HUES64 (cell line): Measurements from ENCODE around the gene ENDOV.

Experiments used
- H3K27ac ChIP-seq: 2 replicates; pipeline ENCODE4 v1.7.0; 2013; ENCODE audit warnings: low read depth, low read length, inconsistent platforms
- H3K27me3 ChIP-seq: 2 replicates; pipeline ENCODE4 v1.6.1; 2013; ENCODE audit warnings: mild to moderate bottlenecking, low read length; ENCODE audit not compliant: insufficient read depth
- H3K36me3 ChIP-seq: 2 replicates; pipeline ENCODE4 v1.6.1; 2013; ENCODE audit warnings: mild to moderate bottlenecking, low read length; ENCODE audit not compliant: insufficient read depth
- H3K4me1 ChIP-seq: 2 replicates; pipeline ENCODE4 v1.6.1; 2013; ENCODE audit warnings: mild to moderate bottlenecking, low read length, moderate library complexity; ENCODE audit not compliant: insufficient read depth
- H3K4me3 ChIP-seq: 2 replicates; pipeline ENCODE4 v1.5.1; 2013; ENCODE audit warnings: mild to moderate bottlenecking, low read length, moderate library complexity
- H3K9ac ChIP-seq: 2 replicates; pipeline ENCODE4 v1.6.1; 2013; ENCODE audit warnings: mild to moderate bottlenecking, low read depth, low read length
- H3K9me3 ChIP-seq: 2 replicates; pipeline ENCODE4 v1.6.1; 2013; ENCODE audit warnings: low read depth, low read length; ENCODE audit not compliant: insufficient read depth
- whole genome bisulfite sequencing: fragments of 150-250, 120-280 bp; methylation state at CpG from one replicate; pipeline ENCODE4 v1.1.7; 2013; ENCODE audit warnings: missing lambda C conversion rate; 5-methylcytosine and 5-hydroxymethylcytosine counted together

The ENDOV gene

DNA sequence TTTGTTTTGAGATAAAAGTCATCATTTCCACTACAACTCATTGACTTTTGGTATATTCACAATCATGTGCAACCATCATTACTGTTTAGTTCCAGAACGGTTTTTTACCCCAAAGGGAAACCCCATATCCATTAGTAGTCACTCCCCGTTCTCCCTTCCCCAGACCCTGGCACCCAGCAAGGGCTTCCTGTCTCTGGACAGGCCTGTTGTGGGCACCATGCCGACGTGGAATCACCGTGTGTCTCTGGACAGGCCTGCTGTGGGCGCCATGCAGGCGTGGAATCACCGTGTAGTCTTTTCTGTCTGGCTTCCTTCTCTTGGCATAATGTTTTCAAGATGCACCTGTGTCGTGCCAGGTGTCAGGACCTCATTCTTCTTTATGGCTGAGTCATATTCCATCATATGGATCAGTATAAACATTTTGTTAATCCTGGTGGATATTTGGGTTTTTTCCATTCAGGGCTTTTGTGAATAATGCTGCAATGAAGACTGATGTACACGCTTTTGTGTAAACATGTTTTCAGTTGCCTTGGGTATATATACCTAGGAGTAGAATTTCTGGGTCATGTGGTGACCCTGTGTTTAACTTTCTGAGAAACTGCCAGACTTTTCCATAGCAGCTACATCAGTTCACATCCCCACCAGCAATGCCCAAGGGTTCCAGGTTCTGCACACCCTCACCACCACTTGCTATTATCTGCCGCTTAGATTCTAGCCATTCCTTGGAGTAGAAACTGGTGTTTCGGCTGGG, 19.1 kb downstream of the ENDOV start:
- Histone ChIP-seq H3K4me3 (no peak overlapping the region), H3K9me3 (no peaks in the 10 kb centered on the region), H3K9ac (no peak overlapping the region), H3K27me3 (peaks cover 3% of the 10 kb centered on the region; the same call in 1 of the 2 replicates), H3K27ac (no peak overlapping the region), H3K4me1 (no peaks in the 10 kb centered on the region), H3K36me3 (no peaks in the 10 kb centered on the region)
- 81% methylated on average over 12 of the region's 12 CpGs for WGBS

DNA sequence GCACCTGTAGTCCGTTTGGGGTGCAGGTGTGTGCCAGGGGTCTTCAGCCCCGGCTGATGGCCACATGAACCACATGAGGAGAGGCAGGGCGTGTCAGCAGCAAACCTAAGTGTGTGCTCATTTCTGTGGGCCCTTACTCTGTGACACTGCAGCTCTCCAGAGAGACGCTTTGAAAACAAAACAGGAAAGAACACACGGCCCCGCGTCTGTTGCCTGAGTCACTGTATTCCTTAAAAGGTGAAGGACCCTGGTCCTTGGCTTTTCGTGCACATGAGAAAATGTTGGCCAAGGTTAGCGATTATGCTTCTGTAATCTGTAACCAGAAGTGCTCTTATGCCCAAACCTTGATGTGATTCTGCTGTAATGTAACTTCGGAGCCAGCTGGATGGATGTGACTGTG, 22.6 kb downstream of the ENDOV start:
- 81% methylated on average over 10 of the region's 10 CpGs for WGBS
- Histone ChIP-seq H3K9me3 (no peaks in the 10 kb centered on the region), H3K36me3 (no peaks in the 10 kb centered on the region), H3K27me3 (peaks cover 13% of the 10 kb centered on the region), H3K9ac (no peak overlapping the region), H3K4me1 (0 out of 2 replicates have a peak, but pooled peaks cover 3% of the 10 kb centered on the region), H3K27ac (no peak overlapping the region), H3K4me3 (no peak overlapping the region)

DNA sequence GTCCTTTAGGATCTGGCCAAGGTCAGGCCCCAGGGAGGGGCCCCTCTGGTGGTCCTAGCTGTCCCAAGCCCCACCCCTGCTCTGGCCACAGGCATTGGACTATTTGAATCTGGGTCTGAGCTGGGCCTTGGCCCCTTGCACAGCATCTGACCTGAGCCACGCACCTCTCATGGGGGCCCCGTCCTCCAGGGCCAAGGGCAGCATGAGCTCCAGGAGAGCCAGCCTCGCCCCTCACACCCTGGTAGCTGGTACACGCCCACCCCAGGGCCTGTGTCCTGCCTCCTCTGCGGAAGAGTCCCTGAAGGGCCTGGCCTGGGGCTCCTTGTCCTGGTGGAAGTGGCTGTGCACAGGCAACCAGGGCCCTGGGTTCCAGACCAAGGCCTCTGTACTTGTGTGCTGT, 23.8 kb downstream of the ENDOV start:
- peaks cover 23% of the 10 kb centered on the region for H3K27me3 ChIP-seq
- H3K27ac ChIP-seq = no peak overlapping the region
- no peak overlapping the region for H3K4me3 ChIP-seq
- 90% methylated on average over 5 of the region's 5 CpGs for WGBS
- H3K9ac ChIP-seq = no peak overlapping the region
- no peaks in the 10 kb centered on the region for H3K36me3 ChIP-seq
- 0 out of 2 replicates have a peak, but pooled peaks cover 3% of the 10 kb centered on the region for H3K4me1 ChIP-seq
- H3K9me3 ChIP-seq = no peaks in the 10 kb centered on the region

DNA sequence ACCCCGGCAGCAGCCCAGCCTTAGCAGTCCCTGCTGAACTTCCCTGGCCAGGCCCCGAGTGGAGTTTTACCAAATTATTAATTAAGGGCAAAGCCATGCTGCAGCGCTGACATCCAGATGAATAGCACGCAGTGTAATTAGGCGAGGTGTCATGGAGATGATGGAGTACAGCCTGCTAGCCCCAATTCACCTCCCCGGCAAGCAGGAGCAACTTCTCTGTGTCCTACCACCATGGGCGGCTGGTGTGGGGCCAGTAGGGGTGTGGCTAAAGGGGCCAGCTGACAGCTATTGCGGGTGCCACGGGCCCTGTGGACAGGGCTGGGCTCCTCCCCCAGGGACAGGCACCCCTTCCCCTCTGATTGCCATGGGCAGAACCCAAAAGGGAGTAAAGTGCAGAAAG, 24.5 kb downstream of the ENDOV start:
- H3K27ac ChIP-seq = no peak overlapping the region

DNA sequence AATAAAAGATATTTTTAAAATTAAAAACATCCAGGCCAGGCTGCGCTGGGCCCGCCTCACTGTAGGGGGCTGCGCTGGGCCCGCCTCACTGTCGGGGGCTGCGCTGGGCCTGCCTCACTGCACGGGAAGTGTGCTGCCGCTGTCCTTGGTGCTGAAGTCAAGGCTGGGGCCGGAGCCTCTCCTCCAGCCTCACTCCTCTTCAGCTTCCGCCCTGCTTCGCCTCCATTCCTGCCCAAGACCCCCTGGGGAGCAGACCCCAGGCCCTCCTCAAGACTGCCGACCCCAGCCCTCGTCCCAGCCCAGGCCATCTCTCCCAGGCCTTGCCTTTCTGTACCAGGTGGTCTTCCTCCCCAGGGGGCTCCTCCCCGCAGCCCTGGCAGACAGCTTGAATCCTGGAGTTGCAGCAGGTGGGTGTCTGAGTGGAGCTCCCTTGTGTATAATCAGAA, 26.2 kb downstream of the ENDOV start:
- H3K4me1 ChIP-seq = 0 out of 2 replicates have a peak, but pooled peaks cover 3% of the 10 kb centered on the region
- H3K27me3 ChIP-seq = peaks cover 32% of the 10 kb centered on the region
- no peaks in the 10 kb centered on the region for H3K36me3 ChIP-seq
- H3K9me3 ChIP-seq = no peaks in the 10 kb centered on the region
- H3K27ac ChIP-seq = no peak overlapping the region
- WGBS = 10% methylated on average over 14 of the region's 14 CpGs
- H3K9ac ChIP-seq = no peak overlapping the region
- no peak overlapping the region for H3K4me3 ChIP-seq

More for the DNA sequence above, 24.5 kb downstream of the ENDOV start:
- Histone ChIP-seq H3K9me3 (no peaks in the 10 kb centered on the region), H3K36me3 (no peaks in the 10 kb centered on the region), H3K9ac (no peak overlapping the region), H3K4me3 (no peak overlapping the region), H3K27me3 (peaks cover 29% of the 10 kb centered on the region), H3K4me1 (0 out of 2 replicates have a peak, but pooled peaks cover 3% of the 10 kb centered on the region)
- 82% methylated on average over 9 of the region's 9 CpGs for WGBS

DNA sequence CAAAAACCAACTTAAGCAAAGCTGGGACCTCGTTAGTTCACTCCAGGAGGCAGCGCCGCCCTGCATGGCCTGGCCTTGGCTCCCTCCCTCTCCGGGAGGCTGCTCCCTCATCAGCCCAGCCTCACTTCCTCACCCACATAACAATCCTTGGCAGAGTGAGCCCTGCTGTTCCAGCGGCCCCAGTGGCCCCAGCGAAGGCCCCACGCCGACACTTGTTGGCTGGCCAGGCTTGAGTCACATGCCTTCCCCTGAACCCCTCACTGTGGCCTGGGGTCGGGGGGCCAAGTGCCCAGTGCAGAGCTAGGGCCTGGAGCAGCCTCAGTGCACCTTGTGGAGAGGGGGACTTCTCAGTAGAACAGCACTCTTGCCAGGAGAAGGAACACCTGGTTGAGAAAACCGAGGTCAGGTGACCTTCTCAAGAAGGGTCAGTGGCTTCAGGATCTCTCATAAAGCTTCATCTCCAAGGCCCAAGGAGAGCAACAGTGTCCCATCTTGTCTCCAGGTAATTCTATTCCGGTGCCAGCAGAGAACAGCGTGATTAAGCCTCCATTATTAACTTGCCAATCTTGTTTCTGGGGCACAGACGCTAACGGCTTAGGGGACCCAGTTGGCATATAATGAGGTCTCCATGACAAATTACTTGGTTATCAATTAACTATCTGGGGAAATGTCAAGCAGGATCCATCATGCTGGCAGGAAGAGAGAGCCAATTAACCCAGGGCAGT, 26.8 kb downstream of the ENDOV start:
- peaks cover 31% of the 10 kb centered on the region for H3K27me3 ChIP-seq
- H3K4me1 ChIP-seq = 0 out of 2 replicates have a peak, but pooled peaks cover 3% of the 10 kb centered on the region
- no peaks in the 10 kb centered on the region for H3K9me3 ChIP-seq
- H3K27ac ChIP-seq = no peak overlapping the region
- H3K9ac ChIP-seq = no peak overlapping the region
- no peak overlapping the region for H3K4me3 ChIP-seq
- H3K36me3 ChIP-seq = no peaks in the 10 kb centered on the region
- WGBS = 86% methylated on average over 14 of the region's 14 CpGs

DNA sequence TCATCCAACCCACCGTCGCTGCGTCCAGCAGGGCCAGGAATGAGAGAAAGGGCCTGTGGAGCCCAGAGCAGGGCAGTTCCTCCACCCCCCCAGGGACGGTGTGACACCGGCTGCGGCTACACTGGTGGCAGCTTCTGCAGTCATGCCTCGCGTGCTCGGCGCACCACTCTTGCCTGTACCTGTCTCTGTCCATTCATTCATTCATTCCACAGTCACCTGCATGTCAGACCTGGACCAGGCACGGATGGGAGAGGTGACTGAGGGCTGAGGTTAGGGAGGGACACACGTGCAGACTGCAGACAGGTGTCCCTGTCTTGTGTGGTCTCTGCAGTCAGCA, 27.3 kb downstream of the ENDOV start:
- Histone ChIP-seq H3K9ac (no peak overlapping the region), H3K36me3 (no peaks in the 10 kb centered on the region), H3K27ac (no peak overlapping the region), H3K27me3 (peaks cover 29% of the 10 kb centered on the region), H3K4me1 (0 out of 2 replicates have a peak, but pooled peaks cover 3% of the 10 kb centered on the region), H3K4me3 (no peak overlapping the region), H3K9me3 (no peaks in the 10 kb centered on the region)
- WGBS = 77% methylated on average over 12 of the region's 12 CpGs

DNA sequence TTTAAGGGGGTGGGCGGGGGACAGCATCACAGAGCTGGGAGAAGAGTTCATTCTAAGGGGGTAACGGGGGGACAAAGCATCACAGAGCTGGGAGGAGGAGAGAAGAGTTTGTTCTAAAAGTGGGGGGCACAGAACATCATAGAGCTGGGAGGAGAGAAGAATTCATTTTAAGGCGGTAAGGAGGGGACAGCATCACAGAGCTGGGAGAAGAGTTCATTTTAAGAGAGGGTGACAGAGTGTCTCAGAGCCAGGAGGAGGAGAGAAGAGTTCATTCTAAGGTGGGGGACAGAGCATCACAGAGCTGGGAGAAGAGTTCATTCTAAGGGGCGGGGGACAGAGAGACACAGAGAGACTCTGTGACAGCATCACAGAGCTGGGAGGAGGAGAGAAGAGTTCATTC, 27.8 kb downstream of the ENDOV start:
- H3K27me3 ChIP-seq = peaks cover 29% of the 10 kb centered on the region
- H3K9me3 ChIP-seq = no peaks in the 10 kb centered on the region
- H3K4me3 ChIP-seq = no peak overlapping the region
- no peak overlapping the region for H3K27ac ChIP-seq
- no peak overlapping the region for H3K9ac ChIP-seq
- H3K36me3 ChIP-seq = no peaks in the 10 kb centered on the region
- WGBS = 83% methylated on average over 3 of the region's 4 CpGs
- 0 out of 2 replicates have a peak, but pooled peaks cover 3% of the 10 kb centered on the region for H3K4me1 ChIP-seq

DNA sequence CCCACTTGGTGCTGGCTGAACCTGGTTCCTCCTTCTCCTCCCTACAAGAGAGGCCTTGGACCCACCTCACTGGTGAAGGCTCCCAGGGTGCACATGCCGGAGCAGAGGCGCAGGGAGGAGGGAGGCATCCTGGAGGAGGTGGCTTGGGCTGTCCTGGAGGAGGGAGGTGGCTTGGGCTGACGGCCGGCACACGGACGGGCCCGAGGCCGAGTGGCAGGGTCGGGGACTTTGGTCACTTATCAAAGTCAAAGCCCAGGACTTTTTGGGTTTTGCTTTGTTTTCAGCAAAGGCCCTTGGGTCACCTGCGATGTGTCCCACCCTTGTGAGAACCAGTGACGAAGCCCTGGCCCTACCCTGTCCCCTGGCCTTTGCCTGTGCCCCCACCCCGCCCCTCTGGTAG, 28.5 kb downstream of the ENDOV start:
- WGBS = 38% methylated on average over 12 of the region's 12 CpGs
- Histone ChIP-seq H3K36me3 (no peaks in the 10 kb centered on the region), H3K4me3 (no peak overlapping the region), H3K27ac (no peak overlapping the region), H3K27me3 (peaks cover 29% of the 10 kb centered on the region), H3K9me3 (no peaks in the 10 kb centered on the region), H3K4me1 (0 out of 2 replicates have a peak, but pooled peaks cover 3% of the 10 kb centered on the region), H3K9ac (no peak overlapping the region)

DNA sequence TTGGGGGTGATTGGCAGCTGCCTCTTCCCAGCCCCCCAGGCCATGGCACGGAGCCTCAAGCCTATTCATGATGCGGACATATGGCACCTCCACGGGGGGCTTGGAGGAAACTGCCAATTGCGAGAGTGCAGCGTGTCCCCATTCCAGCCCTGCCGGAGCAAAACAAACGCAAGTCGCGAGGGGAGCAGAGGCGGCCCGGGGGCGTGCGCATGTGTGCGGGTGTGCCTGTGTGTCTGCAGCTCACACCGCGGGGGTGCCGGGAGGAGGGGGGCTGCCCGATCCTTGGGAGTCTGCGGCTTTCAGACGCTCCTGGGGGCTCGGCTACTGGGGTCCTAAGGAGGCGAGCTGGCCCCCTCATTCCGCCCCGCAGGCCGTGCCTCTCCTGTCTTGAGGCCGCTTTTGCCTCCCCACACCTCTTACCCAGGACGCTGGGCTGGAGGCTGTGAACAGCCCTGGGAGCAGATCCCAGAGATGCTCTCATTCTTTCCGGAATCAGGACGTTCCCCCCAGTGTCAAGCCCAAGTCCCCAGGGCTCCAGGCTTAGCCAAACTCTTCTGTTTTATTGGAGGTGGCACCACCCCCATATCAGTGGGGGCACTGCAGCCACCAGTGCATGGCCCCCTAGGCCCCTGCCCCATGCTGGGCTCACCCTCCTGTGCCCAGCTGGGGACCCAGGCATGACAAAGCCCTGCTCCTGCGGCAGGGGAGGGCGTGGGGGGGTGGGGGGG, 29.1 kb downstream of the ENDOV start:
- H3K9ac ChIP-seq = no peak overlapping the region
- H3K27me3 ChIP-seq = peaks cover 29% of the 10 kb centered on the region
- WGBS = 14% methylated on average over 29 of the region's 31 CpGs
- no peaks in the 10 kb centered on the region for H3K9me3 ChIP-seq
- H3K4me3 ChIP-seq = peak overlapping the region; percentile 33
- H3K4me1 ChIP-seq = 0 out of 2 replicates have a peak, but pooled peaks cover 3% of the 10 kb centered on the region
- no peak overlapping the region for H3K27ac ChIP-seq
- no peaks in the 10 kb centered on the region for H3K36me3 ChIP-seq

DNA sequence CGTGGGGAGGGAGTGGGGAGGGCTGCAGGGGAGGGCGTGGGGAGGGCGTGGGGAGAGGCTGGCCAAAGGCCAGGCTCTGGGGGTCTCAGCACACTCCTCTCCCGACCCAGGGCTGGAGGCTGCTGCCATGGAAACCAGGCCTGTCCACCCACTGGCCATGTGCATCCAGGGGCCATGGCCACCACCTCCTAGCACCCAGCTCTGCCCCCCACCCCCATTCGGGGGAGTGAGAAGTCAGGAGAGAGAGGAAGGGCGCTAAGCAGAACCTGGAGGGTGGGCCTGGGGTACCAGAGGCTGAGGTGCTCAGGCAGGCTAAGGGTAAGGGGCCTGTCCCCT, 29.6 kb downstream of the ENDOV start:
- Histone ChIP-seq H3K27ac (no peak overlapping the region), H3K9ac (no peak overlapping the region), H3K4me3 (no peak overlapping the region), H3K9me3 (no peaks in the 10 kb centered on the region), H3K4me1 (0 out of 2 replicates have a peak, but pooled peaks cover 3% of the 10 kb centered on the region), H3K27me3 (peaks cover 29% of the 10 kb centered on the region), H3K36me3 (no peaks in the 10 kb centered on the region)
- WGBS = 91% methylated on average over 3 of the region's 6 CpGs
